ENCODE results near the gene MSI2. TPM values are rescaled to one million over a fixed set of nuclear protein-coding genes. Genes with fewer than 3 reads are reported as not detected.
A peak's percentile ranks its signal among the peaks of the same experiment; 100 is the strongest.

MSI2 gene
- total and polyA plus RNA-seq, 2 donors, result 25.3 to 52.5 TPM

- H3K4me3 ChIP-seq (ENCODE audit: low read length in 2 of 2), result no peak overlapping the region
- WGBS, result 90% methylated on average over 8 of the region's 8 CpGs
- peaks cover 4 to 25% of the 10 kb centered on the region in 2 donors for H3K36me3 ChIP-seq (ENCODE audit: control insufficient read depth in 2 of 2, insufficient read depth in 2 of 2, low read length in 1 of 2)
- H3K4me1 ChIP-seq (ENCODE audit: control insufficient read depth in 2 of 2, insufficient read depth in 2 of 2, low read length in 2 of 2), result peaks cover 48 to 78% of the 10 kb centered on the region in 2 donors
- no peaks in the 10 kb centered on the region for H3K27me3 ChIP-seq (ENCODE audit: control insufficient read depth in 2 of 2, insufficient read depth in 1 of 2, low read length in 1 of 2)
- H3K9me3 ChIP-seq (ENCODE audit: control insufficient read depth in 2 of 2, insufficient read depth in 1 of 2, low read length in 1 of 2), result no peaks in the 10 kb centered on the region
- H3K27ac ChIP-seq (ENCODE audit: low read depth in 1 of 2, low read length in 1 of 2), result peak overlapping the region in 1 of 2 donors; percentile 78
- no peak for DNase-seq (ENCODE audit: low read depth in 6 of 9, low spot score in 9 of 9)
These were observed 261.5 kb downstream of the MSI2 start for GRCh38 chr17:57517632-57518456.

- Histone ChIP-seq H3K4me1 (ENCODE audit: control insufficient read depth in 2 of 2, insufficient read depth in 2 of 2, low read length in 2 of 2) (peaks cover 48 to 80% of the 10 kb centered on the region in 2 donors), H3K4me3 (ENCODE audit: low read length in 2 of 2) (no peak overlapping the region), H3K9me3 (ENCODE audit: control insufficient read depth in 2 of 2, insufficient read depth in 1 of 2, low read length in 1 of 2) (no peaks in the 10 kb centered on the region), H3K27me3 (ENCODE audit: control insufficient read depth in 2 of 2, insufficient read depth in 1 of 2, low read length in 1 of 2) (no peaks in the 10 kb centered on the region), H3K27ac (ENCODE audit: low read depth in 1 of 2, low read length in 1 of 2) (peak overlapping the region; percentile 56 to 78), H3K36me3 (ENCODE audit: control insufficient read depth in 2 of 2, insufficient read depth in 2 of 2, low read length in 1 of 2) (peaks cover 4 to 28% of the 10 kb centered on the region in 2 donors)
- 55% methylated on average over 20 of the region's 20 CpGs for WGBS
- DNase-seq (ENCODE audit: low read depth in 6 of 9, low spot score in 9 of 9), result peak in 3 of 9 donors; percentile 55 to 82 (median 65)
These were observed 262.6 kb downstream of the MSI2 start for GRCh38 chr17:57518587-57519581.

- Histone ChIP-seq H3K27ac (ENCODE audit: low read depth in 1 of 2, low read length in 1 of 2) (peak overlapping the region in 1 of 2 donors; percentile 78), H3K4me1 (ENCODE audit: control insufficient read depth in 2 of 2, insufficient read depth in 2 of 2, low read length in 2 of 2) (peaks cover 50 to 81% of the 10 kb centered on the region in 2 donors)
- WGBS, result 97% methylated on average over 7 of the region's 7 CpGs
These were observed 263.5 kb downstream of the MSI2 start for GRCh38 chr17:57519800-57520199.

GRCh38 chr17:57521606-57522005 is 265.3 kb downstream of the MSI2 start:
- Histone ChIP-seq H3K9me3 (ENCODE audit: control insufficient read depth in 2 of 2, insufficient read depth in 1 of 2, low read length in 1 of 2) (no peaks in the 10 kb centered on the region), H3K27me3 (ENCODE audit: control insufficient read depth in 2 of 2, insufficient read depth in 1 of 2, low read length in 1 of 2) (no peaks in the 10 kb centered on the region), H3K27ac (ENCODE audit: low read depth in 1 of 2, low read length in 1 of 2) (peak overlapping the region; percentile 3 to 21), H3K4me3 (ENCODE audit: low read length in 2 of 2) (no peak overlapping the region), H3K4me1 (ENCODE audit: control insufficient read depth in 2 of 2, insufficient read depth in 2 of 2, low read length in 2 of 2) (peaks cover 56 to 95% of the 10 kb centered on the region in 2 donors), H3K36me3 (ENCODE audit: control insufficient read depth in 2 of 2, insufficient read depth in 2 of 2, low read length in 1 of 2) (peaks cover 0 to 21% of the 10 kb centered on the region in 2 donors)
- DNase-seq (ENCODE audit: low read depth in 6 of 9, low spot score in 9 of 9), result no peak
- WGBS, result 97% methylated on average over 7 of the region's 7 CpGs

More at GRCh38 chr17:57519800-57520199, 263.5 kb downstream of the MSI2 start:
- no peak for DNase-seq (ENCODE audit: low read depth in 6 of 9, low spot score in 9 of 9)
- no peaks in the 10 kb centered on the region for H3K9me3 ChIP-seq (ENCODE audit: control insufficient read depth in 2 of 2, insufficient read depth in 1 of 2, low read length in 1 of 2)
- H3K27me3 ChIP-seq (ENCODE audit: control insufficient read depth in 2 of 2, insufficient read depth in 1 of 2, low read length in 1 of 2), result no peaks in the 10 kb centered on the region
- H3K36me3 ChIP-seq (ENCODE audit: control insufficient read depth in 2 of 2, insufficient read depth in 2 of 2, low read length in 1 of 2), result peaks cover 4 to 28% of the 10 kb centered on the region in 2 donors
- H3K4me3 ChIP-seq (ENCODE audit: low read length in 2 of 2), result no peak overlapping the region

- Histone ChIP-seq H3K4me1 (ENCODE audit: control insufficient read depth in 2 of 2, insufficient read depth in 2 of 2, low read length in 2 of 2) (peaks cover 50 to 95% of the 10 kb centered on the region in 2 donors), H3K9me3 (ENCODE audit: control insufficient read depth in 2 of 2, insufficient read depth in 1 of 2, low read length in 1 of 2) (peaks cover 0 to under 1% of the 10 kb centered on the region in 2 donors), H3K27me3 (ENCODE audit: control insufficient read depth in 2 of 2, insufficient read depth in 1 of 2, low read length in 1 of 2) (no peaks in the 10 kb centered on the region), H3K4me3 (ENCODE audit: low read length in 2 of 2) (no peak overlapping the region), H3K36me3 (ENCODE audit: control insufficient read depth in 2 of 2, insufficient read depth in 2 of 2, low read length in 1 of 2) (peaks cover 0 to 16% of the 10 kb centered on the region in 2 donors), H3K27ac (ENCODE audit: low read depth in 1 of 2, low read length in 1 of 2) (peak overlapping the region in 1 of 2 donors; percentile 58)
- DNase-seq (ENCODE audit: low read depth in 6 of 9, low spot score in 9 of 9), result no peak
- WGBS, result 74% methylated on average over 10 of the region's 10 CpGs
These were observed 266.0 kb downstream of the MSI2 start for GRCh38 chr17:57522042-57523005.

- Histone ChIP-seq H3K9me3 (ENCODE audit: control insufficient read depth in 2 of 2, insufficient read depth in 1 of 2, low read length in 1 of 2) (peaks cover 0 to 3% of the 10 kb centered on the region in 2 donors), H3K27ac (ENCODE audit: low read depth in 1 of 2, low read length in 1 of 2) (peak overlapping the region; percentile 46 to 80), H3K4me1 (ENCODE audit: control insufficient read depth in 2 of 2, insufficient read depth in 2 of 2, low read length in 2 of 2) (peaks cover 42 to 94% of the 10 kb centered on the region in 2 donors), H3K27me3 (ENCODE audit: control insufficient read depth in 2 of 2, insufficient read depth in 1 of 2, low read length in 1 of 2) (no peaks in the 10 kb centered on the region), H3K4me3 (ENCODE audit: low read length in 2 of 2) (no peak overlapping the region), H3K36me3 (ENCODE audit: control insufficient read depth in 2 of 2, insufficient read depth in 2 of 2, low read length in 1 of 2) (peaks cover 0 to 18% of the 10 kb centered on the region in 2 donors)
- WGBS, result 91% methylated on average over 7 of the region's 7 CpGs
- no peak for DNase-seq (ENCODE audit: low read depth in 6 of 9, low spot score in 9 of 9)
These were observed 267.8 kb downstream of the MSI2 start for GRCh38 chr17:57523926-57524632.

GRCh38 chr17:57524839-57525568 is 268.7 kb downstream of the MSI2 start:
- peak in 1 of 9 donors; percentile 63 for DNase-seq (ENCODE audit: low read depth in 6 of 9, low spot score in 9 of 9)
- Histone ChIP-seq H3K27me3 (ENCODE audit: control insufficient read depth in 2 of 2, insufficient read depth in 1 of 2, low read length in 1 of 2) (no peaks in the 10 kb centered on the region), H3K27ac (ENCODE audit: low read depth in 1 of 2, low read length in 1 of 2) (peak overlapping the region; percentile 46 to 80), H3K36me3 (ENCODE audit: control insufficient read depth in 2 of 2, insufficient read depth in 2 of 2, low read length in 1 of 2) (peaks cover 0 to 21% of the 10 kb centered on the region in 2 donors), H3K9me3 (ENCODE audit: control insufficient read depth in 2 of 2, insufficient read depth in 1 of 2, low read length in 1 of 2) (peaks cover 0 to 3% of the 10 kb centered on the region in 2 donors), H3K4me1 (ENCODE audit: control insufficient read depth in 2 of 2, insufficient read depth in 2 of 2, low read length in 2 of 2) (peaks cover 45 to 94% of the 10 kb centered on the region in 2 donors), H3K4me3 (ENCODE audit: low read length in 2 of 2) (no peak overlapping the region)
- WGBS, result 52% methylated on average over 4 of the region's 4 CpGs
